Neural crest cell (in vitro differentiated cells): Measurements from ENCODE around the gene HOXC11. TPM values are rescaled to one million over a fixed set of nuclear protein-coding genes. Genes with fewer than 3 reads are reported as not detected.

Experiments used
- DNase-seq: peaks from one replicate; pipeline ENCODE4 v3.0.0; 2021; ENCODE audit warnings: low read depth, mixed read lengths, low spot score
- H3K27ac Mint-ChIP-seq: one replicate; pipeline ENCODE4 v1.8.0; 2021; ENCODE audit warnings: mild to moderate bottlenecking, mixed read lengths; ENCODE audit not compliant: unreplicated experiment
- H3K27me3 Mint-ChIP-seq: 2 replicates; pipeline ENCODE4 v1.8.0; 2021; ENCODE audit warnings: low read depth, mild to moderate bottlenecking, mixed read lengths
- H3K36me3 Mint-ChIP-seq: 2 replicates; pipeline ENCODE4 v1.8.0; 2021; ENCODE audit warnings: low read depth, mild to moderate bottlenecking, mixed read lengths
- H3K4me1 Mint-ChIP-seq: 2 replicates; pipeline ENCODE4 v1.8.0; 2021; ENCODE audit warnings: mixed read lengths
- H3K4me3 Mint-ChIP-seq: one replicate; pipeline ENCODE4 v1.8.0; 2021; ENCODE audit warnings: mild to moderate bottlenecking, mixed read lengths
- H3K9me3 Mint-ChIP-seq: 2 replicates; pipeline ENCODE4 v1.8.0; 2021; ENCODE audit warnings: mixed read lengths
- CTCF ChIP-seq: fragments of 200-600 bp; sonication (generic); conservative IDR thresholded peaks from 2 replicates; pipeline ENCODE4 v1.5.0; 2021; ENCODE audit warnings: antibody characterized with exemption, mild to moderate bottlenecking
- total RNA-seq: library from RNA; stranded (reverse); gene quantifications from 2 replicates; pipeline ENCODE4 v1.2.1, GENCODE V29; 2021

The HOXC11 gene
- total RNA-seq, 1 donor from 2014 or later, result not detected

GRCh38 chr12:53985994-53986685, 13.2 kb downstream of the HOXC11 start:
- peaks cover 8% of the 10 kb centered on the region for H3K4me1 Mint-ChIP-seq
- H3K4me3 Mint-ChIP-seq, result peak overlapping the region; percentile 17
- H3K27me3 Mint-ChIP-seq, result peaks cover 100% of the 10 kb centered on the region
- H3K36me3 Mint-ChIP-seq, result peaks cover 3% of the 10 kb centered on the region
- TF ChIP-seq CTCF, result no peak
- H3K27ac Mint-ChIP-seq, result no peak overlapping the region
- DNase-seq, result no peak
- no peaks in the 10 kb centered on the region for H3K9me3 Mint-ChIP-seq

GRCh38 chr12:53986686-53987483, 14.0 kb downstream of the HOXC11 start:
- TF ChIP-seq CTCF, result no peak
- peaks cover 100% of the 10 kb centered on the region for H3K27me3 Mint-ChIP-seq
- peaks cover 3% of the 10 kb centered on the region for H3K36me3 Mint-ChIP-seq
- H3K4me1 Mint-ChIP-seq, result peaks cover 8% of the 10 kb centered on the region
- peak overlapping the region; percentile 54 for H3K4me3 Mint-ChIP-seq
- H3K27ac Mint-ChIP-seq, result no peak overlapping the region
- no peak for DNase-seq
- no peaks in the 10 kb centered on the region for H3K9me3 Mint-ChIP-seq

- H3K4me3 Mint-ChIP-seq, result peak overlapping the region; percentile 13
- no peak for DNase-seq
- H3K36me3 Mint-ChIP-seq, result peaks cover 3% of the 10 kb centered on the region
These were observed 14.9 kb downstream of the HOXC11 start for GRCh38 chr12:53987787-53988230.

GRCh38 chr12:53988541-53989226, 15.8 kb downstream of the HOXC11 start:
- no peak overlapping the region for H3K27ac Mint-ChIP-seq
- no peaks in the 10 kb centered on the region for H3K9me3 Mint-ChIP-seq
- peaks cover 100% of the 10 kb centered on the region for H3K27me3 Mint-ChIP-seq
- peak overlapping the region; percentile 69 for H3K4me3 Mint-ChIP-seq
- TF ChIP-seq CTCF, result no peak
- H3K4me1 Mint-ChIP-seq, result peaks cover 8% of the 10 kb centered on the region
- H3K36me3 Mint-ChIP-seq, result no peaks in the 10 kb centered on the region
- DNase-seq, result no peak

More at GRCh38 chr12:53987787-53988230, 14.9 kb downstream of the HOXC11 start:
- Mint-ChIP-seq H3K4me1 (peaks cover 8% of the 10 kb centered on the region), H3K9me3 (no peaks in the 10 kb centered on the region), H3K27ac (no peak overlapping the region), H3K27me3 (peaks cover 100% of the 10 kb centered on the region)
- no peak for TF ChIP-seq CTCF
